SK-N-MC (cell line): ENCODE results near the gene TCF15.

Experiments
- DNase-seq: peaks from one replicate; pipeline ENCODE4 v3.0.0-alpha.2; 2011; ENCODE audit warnings: low read depth, low spot score
- H3K27ac ChIP-seq: fragments of 200-600 bp; sonication (generic); 2 replicates; pipeline ENCODE4 v1.5.1; 2016; ENCODE audit warnings: mixed run types
- H3K36me3 ChIP-seq: fragments of 200-600 bp; sonication (generic); 2 replicates; pipeline ENCODE4 v1.6.1; 2017; ENCODE audit warnings: antibody characterized with exemption, low read length, mixed read lengths; ENCODE audit not compliant: insufficient read depth
- H3K4me3 ChIP-seq: fragments of 200-600 bp; sonication (generic); 2 replicates; pipeline ENCODE4 v1.5.1; 2016
- H3K9ac ChIP-seq: fragments of 200-600 bp; sonication (generic); 2 replicates; pipeline ENCODE4 v1.8.0; 2017; ENCODE audit warnings: mixed run types, mixed read lengths; ENCODE audit not compliant: insufficient read length
- H3K9me3 ChIP-seq: fragments of 200-600 bp; sonication (generic); 2 replicates; pipeline ENCODE4 v1.6.1; 2017; ENCODE audit warnings: low read depth, mild to moderate bottlenecking, antibody characterized with exemption, low read length, moderate library complexity, mixed read lengths
- EZH2 ChIP-seq: fragments of 200-600 bp; sonication (generic); IDR thresholded peaks from one replicate; pipeline ENCODE4 v1.6.1; 2017; ENCODE audit warnings: antibody characterized with exemption
- FOXP2 ChIP-seq: optimal IDR thresholded peaks from 2 replicates; pipeline ENCODE3; 2011; ENCODE audit warnings: mild to moderate bottlenecking, moderate library complexity; ENCODE audit not compliant: insufficient read depth; ENCODE audit errors: extremely low read length, control extremely low read depth
- POLR2AphosphoS5 ChIP-seq: IDR thresholded peaks from 2 replicates; pipeline ENCODE4 v1.6.1; 2012; ENCODE audit warnings: mild to moderate bottlenecking, low read depth, low read length, borderline replicate concordance

The TCF15 gene

DNA sequence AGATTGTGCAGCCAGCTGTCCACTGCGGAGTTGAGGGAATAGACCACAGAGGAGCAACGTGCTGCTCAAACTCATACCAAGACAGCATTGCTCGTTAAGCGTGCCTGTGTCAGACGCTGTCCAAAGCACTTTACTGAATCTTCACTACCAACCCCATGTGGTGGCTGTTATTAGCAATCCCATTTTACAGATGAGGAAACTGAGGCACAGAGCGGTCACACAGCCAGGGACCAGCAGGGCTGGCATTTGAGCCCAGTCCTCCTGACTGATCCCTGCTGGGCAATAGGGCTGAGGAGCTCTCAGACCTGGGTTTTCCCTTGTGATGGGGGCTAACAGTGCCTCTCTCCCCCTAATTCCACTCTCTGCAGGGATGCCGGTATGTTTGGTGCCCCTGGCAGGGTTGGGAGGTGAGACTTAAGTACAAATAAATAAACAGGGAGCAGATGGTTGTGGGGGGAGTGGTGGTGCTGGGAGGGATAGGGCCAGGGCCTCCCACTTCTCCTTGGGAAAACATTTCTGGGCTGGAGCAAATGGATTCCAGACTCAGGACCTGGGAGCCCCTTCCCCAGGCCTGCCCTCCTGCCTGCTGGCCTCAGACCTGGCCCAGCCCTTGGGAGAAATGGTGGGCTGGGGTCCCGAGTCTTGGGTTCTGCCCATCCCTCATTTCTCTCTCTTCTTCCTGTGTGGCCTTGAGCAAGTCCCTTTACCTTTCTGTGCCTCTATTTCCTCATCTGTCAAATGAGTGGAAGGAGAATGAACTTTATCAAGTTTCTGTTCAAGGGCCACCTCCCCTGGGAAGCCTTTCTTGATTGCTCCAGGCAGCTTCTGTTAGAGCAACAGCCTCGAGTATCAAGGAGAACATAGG is 25.2 kb upstream of the TCF15 start:
- TF ChIP-seq POLR2AphosphoS5 = no peak
- no peak overlapping the region for H3K27ac ChIP-seq
- no peaks in the 10 kb centered on the region for H3K9me3 ChIP-seq
- no peak overlapping the region for H3K9ac ChIP-seq
- H3K36me3 ChIP-seq = no peaks in the 10 kb centered on the region
- no peak for DNase-seq
- no peak overlapping the region for H3K4me3 ChIP-seq

DNA sequence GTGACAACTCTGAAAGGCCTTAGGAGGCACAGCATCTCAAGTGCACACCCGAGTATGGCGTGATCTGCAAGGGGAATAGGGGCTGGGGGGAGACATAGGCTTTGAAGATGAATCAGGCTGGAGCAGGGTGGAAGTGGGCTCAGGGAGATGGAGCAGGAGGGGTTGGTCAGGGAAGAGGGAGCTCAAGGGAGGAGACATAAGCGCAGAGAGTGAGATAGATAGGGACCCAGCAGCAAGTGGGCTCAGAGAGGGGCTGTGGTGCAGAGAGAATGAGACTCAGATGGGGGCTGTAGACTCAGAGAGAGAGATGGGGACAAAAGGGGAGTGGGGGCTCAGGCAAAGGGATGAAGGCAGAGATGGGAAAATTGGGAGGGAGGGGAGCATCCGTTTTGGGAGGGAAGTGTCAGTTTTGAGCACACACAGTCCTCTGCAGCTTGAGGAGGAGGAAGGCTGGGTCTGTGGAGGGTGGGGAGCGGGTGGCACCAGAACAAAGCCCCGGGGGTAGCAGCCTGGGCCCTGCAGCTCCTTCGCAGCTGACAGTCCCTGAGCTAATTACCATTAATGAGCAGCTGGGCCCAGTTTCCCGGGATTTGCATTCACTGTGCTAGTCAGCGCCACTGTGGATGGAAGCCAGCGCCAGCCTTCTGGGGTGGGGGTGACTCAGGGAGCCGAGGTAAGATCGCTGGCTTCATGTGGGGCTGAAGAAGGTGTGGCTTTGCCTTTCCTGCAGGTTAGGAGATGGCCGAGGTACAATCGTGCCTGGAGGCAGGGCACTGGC is 24.2 kb upstream of the TCF15 start:
- Histone ChIP-seq H3K9me3 (no peaks in the 10 kb centered on the region), H3K9ac (no peak overlapping the region), H3K4me3 (no peak overlapping the region), H3K36me3 (no peaks in the 10 kb centered on the region), H3K27ac (no peak overlapping the region)
- DNase-seq = no peak
- TF ChIP-seq EZH2 = no peak
- TF ChIP-seq FOXP2 = no peak
- no peak for TF ChIP-seq POLR2AphosphoS5

DNA sequence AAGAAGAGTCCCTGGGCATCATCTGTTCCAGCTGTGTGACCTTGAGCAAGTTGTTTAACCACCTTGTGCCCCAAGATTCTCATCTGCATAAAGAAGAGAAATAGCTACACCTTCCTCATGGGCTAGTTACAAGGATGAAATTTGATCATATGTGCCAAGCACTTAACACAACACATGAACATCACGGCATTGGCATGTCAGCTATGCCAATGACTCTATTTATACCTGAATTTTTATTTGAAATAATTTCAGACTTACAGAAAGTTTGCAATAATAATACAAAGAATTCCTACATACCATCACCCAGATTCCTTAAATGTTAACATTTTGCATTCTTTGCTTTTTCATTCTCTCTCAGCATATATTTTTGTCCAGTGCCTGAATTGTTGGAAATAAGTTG is 21.0 kb upstream of the TCF15 start:
- DNase-seq = no peak
- TF ChIP-seq FOXP2 (no peak), EZH2 (no peak), POLR2AphosphoS5 (no peak)
- H3K4me3 ChIP-seq = no peak overlapping the region

DNA sequence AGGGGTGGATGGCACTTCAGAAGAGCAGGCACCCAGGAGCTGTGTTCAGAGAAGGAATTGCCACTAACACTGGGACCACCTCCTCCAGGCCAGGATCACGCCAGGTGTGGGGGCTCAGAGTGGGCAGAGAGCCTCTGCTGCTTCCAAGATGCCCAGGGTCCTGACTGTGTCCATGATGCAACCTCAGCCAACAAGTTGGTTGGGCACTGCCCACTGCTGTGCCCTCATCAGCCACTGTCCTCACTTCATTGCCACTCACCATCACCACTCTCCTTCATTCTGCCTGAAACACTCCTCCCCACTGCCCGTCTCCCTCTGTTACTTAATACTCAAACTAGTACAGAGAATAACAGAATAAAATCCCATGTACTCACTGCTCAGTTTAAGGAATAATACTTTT is 16.5 kb upstream of the TCF15 start:
- no peak overlapping the region for H3K4me3 ChIP-seq
- no peaks in the 10 kb centered on the region for H3K36me3 ChIP-seq
- no peak overlapping the region for H3K9ac ChIP-seq
- no peak for DNase-seq
- no peaks in the 10 kb centered on the region for H3K9me3 ChIP-seq
- no peak overlapping the region for H3K27ac ChIP-seq
- TF ChIP-seq POLR2AphosphoS5 = no peak
- no peak for TF ChIP-seq FOXP2
- no peak for TF ChIP-seq EZH2

More for the DNA sequence above, 21.0 kb upstream of the TCF15 start:
- H3K9me3 ChIP-seq = no peaks in the 10 kb centered on the region
- no peak overlapping the region for H3K27ac ChIP-seq
- no peak overlapping the region for H3K9ac ChIP-seq
- H3K36me3 ChIP-seq = no peaks in the 10 kb centered on the region

DNA sequence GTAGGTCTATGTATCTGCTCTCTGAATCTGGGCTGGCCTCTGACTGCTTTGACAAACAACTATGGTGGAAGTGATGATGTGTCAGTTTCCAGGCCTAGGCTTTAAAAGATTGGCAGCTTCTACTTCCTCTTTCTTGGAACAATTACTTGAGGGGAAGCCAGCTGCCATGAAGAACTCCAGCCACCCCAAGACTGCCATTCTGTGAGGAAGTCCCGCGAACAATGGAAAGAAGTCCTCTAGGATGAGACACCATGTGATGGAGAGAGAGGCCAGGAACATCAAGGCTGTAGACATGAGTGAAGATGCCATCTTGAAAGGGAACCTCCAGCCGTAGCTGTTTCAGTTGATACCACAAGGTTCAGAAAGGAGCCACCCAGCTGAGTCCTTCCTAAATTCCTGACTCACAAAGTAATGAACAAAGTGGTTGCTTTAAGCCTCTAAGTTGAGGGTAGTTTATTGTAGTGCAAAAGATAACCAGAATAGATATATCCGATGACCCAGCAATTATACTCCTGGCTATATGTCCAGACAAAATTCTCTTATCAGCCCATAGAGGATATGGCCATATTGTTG is 15.3 kb upstream of the TCF15 start:
- no peak overlapping the region for H3K4me3 ChIP-seq
- no peak for DNase-seq
- TF ChIP-seq EZH2 (no peak), FOXP2 (no peak), POLR2AphosphoS5 (no peak)
- no peaks in the 10 kb centered on the region for H3K9me3 ChIP-seq
- H3K9ac ChIP-seq = no peak overlapping the region
- no peaks in the 10 kb centered on the region for H3K36me3 ChIP-seq
- H3K27ac ChIP-seq = no peak overlapping the region

DNA sequence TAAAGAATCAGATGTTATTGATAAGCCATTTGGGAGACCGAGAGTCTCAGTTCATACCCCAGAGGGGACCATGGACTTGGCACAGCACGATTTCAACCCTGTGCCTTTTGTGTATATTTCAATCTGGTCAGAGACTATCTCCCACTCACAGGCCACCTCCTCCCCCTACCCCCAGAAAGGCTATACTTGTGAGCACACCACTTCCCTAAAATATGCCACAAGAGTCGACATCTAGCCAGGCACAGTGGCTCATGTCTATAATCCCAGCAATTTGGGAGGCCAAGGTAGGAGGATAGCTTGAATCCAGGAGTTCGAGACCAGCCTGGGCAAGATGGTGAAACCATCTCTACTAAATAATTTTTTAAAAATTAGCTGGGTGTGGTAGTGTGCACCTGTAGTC is 13.6 kb upstream of the TCF15 start:
- no peaks in the 10 kb centered on the region for H3K9me3 ChIP-seq
- H3K9ac ChIP-seq = no peak overlapping the region
- H3K4me3 ChIP-seq = no peak overlapping the region
- TF ChIP-seq POLR2AphosphoS5 (no peak), FOXP2 (no peak), EZH2 (no peak)
- no peak for DNase-seq
- no peak overlapping the region for H3K27ac ChIP-seq
- H3K36me3 ChIP-seq = no peaks in the 10 kb centered on the region

DNA sequence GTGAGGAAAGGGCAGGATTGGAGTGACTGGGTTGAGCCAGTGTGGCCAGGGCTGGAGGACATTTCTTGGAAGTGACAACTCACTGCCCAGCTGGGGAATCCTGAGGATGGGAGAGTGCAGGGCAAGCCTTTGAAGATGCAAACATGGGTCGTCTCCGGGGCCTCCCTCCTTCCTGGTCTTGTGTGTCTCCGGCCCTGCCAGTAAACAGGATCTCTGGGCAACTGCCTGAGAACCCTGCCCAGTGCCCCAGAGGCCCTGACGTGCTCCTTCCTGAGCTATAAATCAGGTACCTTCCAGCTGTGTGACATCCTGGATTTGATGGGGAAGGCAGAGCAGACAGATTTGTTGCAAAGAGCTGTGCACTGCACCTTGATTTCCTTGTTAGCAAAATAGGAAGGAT is 12.9 kb upstream of the TCF15 start:
- H3K9me3 ChIP-seq = no peaks in the 10 kb centered on the region
- H3K27ac ChIP-seq = no peak overlapping the region
- no peak for TF ChIP-seq FOXP2
- no peak for TF ChIP-seq POLR2AphosphoS5
- TF ChIP-seq EZH2 = no peak
- H3K36me3 ChIP-seq = no peaks in the 10 kb centered on the region
- H3K4me3 ChIP-seq = no peak overlapping the region
- DNase-seq = no peak
- no peak overlapping the region for H3K9ac ChIP-seq

DNA sequence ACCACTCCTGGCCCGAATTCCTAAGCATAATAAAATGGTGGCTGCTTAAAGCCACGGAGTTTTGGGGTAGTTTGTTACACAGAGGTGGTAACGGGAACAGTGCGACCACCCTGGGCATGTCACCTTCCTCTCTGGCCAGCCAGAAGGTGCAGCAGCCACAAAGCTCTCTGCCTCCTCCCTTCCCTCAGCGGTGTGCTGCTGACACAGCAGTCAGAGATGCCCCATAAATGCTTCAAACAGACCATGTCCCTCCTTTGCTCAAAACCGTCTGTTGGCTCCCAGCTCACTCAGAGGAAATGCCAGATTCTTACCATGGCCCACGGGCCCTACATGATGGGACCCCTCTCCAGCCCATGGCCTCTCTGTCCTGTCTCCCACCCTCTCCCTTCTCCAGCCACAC is 12.1 kb upstream of the TCF15 start:
- no peak for TF ChIP-seq FOXP2
- no peak for TF ChIP-seq POLR2AphosphoS5
- no peak for TF ChIP-seq EZH2
- H3K9me3 ChIP-seq = no peaks in the 10 kb centered on the region
- no peak overlapping the region for H3K9ac ChIP-seq
- no peak overlapping the region for H3K4me3 ChIP-seq
- H3K36me3 ChIP-seq = no peaks in the 10 kb centered on the region
- DNase-seq = no peak
- no peak overlapping the region for H3K27ac ChIP-seq
